ENCODE results near the gene EVI5L. TPM values are rescaled to one million over a fixed set of nuclear protein-coding genes. Genes with fewer than 3 reads are reported as not detected.
"Not testable (repeated sequence)": the region's sequence is repeated elsewhere in the genome, so short reads cannot be mapped to it uniquely, and the experiment has no call there.

Gene EVI5L
- total RNA-seq, 1 donor from 2014 or later: 4.4 TPM

GRCh38 chr19:7795555-7796161, 34.4 kb upstream of the EVI5L start:
- Mint-ChIP-seq H3K4me1 (ENCODE audit: low read depth) (peaks cover 11% of the 10 kb centered on the region), H3K4me3 (no peak overlapping the region), H3K27ac (no peak overlapping the region), H3K9me3 (no peaks in the 10 kb centered on the region), H3K36me3 (ENCODE audit: low read depth) (no peaks in the 10 kb centered on the region), H3K27me3 (ENCODE audit: insufficient read depth) (peaks cover 29% of the 10 kb centered on the region)
- DNase-seq (ENCODE audit: low spot score): no peak
- intact Hi-C loops (cut with micrococcal nuclease): loop anchor here (10.0 kb wide), 1 partner anchor 441 kb away; no protein-coding TSS in a partner anchor

GRCh38 chr19:7799640-7800355, 30.2 kb upstream of the EVI5L start:
- H3K27me3 Mint-ChIP-seq (ENCODE audit: insufficient read depth): peaks cover 36% of the 10 kb centered on the region
- peak; percentile 37 for DNase-seq (ENCODE audit: low spot score)
- peaks cover 11% of the 10 kb centered on the region for H3K4me1 Mint-ChIP-seq (ENCODE audit: low read depth)

GRCh38 chr19:7801020-7801570, 28.9 kb upstream of the EVI5L start:
- Mint-ChIP-seq H3K27me3 (ENCODE audit: insufficient read depth) (peaks cover 45% of the 10 kb centered on the region), H3K4me3 (no peak overlapping the region), H3K36me3 (ENCODE audit: low read depth) (peaks cover 3% of the 10 kb centered on the region), H3K9me3 (peaks cover 14% of the 10 kb centered on the region), H3K4me1 (ENCODE audit: low read depth) (peaks cover 11% of the 10 kb centered on the region), H3K27ac (no peak overlapping the region)
- no peak for DNase-seq (ENCODE audit: low spot score)
- intact Hi-C loops (cut with micrococcal nuclease): loop anchor here (10.0 kb wide), 1 partner anchor 606 kb away; no protein-coding TSS in a partner anchor

More at GRCh38 chr19:7799640-7800355, 30.2 kb upstream of the EVI5L start:
- intact Hi-C loops (cut with micrococcal nuclease): loop anchor here (1.0 to 10.0 kb wide), 6 partner anchors 8 to 605 kb away; no protein-coding TSS in a partner anchor
- peaks cover 14% of the 10 kb centered on the region for H3K9me3 Mint-ChIP-seq
- H3K27ac Mint-ChIP-seq: no peak overlapping the region
- H3K4me3 Mint-ChIP-seq: no peak overlapping the region
- H3K36me3 Mint-ChIP-seq (ENCODE audit: low read depth): peaks cover 3% of the 10 kb centered on the region

- intact Hi-C loops (cut with micrococcal nuclease): loop anchor here (10.0 kb wide), 1 partner anchor 611 kb away; no protein-coding TSS in a partner anchor
- Mint-ChIP-seq H3K4me3 (no peak overlapping the region), H3K9me3 (peaks cover 27% of the 10 kb centered on the region), H3K27ac (no peak overlapping the region), H3K36me3 (ENCODE audit: low read depth) (peaks cover 5% of the 10 kb centered on the region), H3K4me1 (ENCODE audit: low read depth) (peaks cover 9% of the 10 kb centered on the region), H3K27me3 (ENCODE audit: insufficient read depth) (peaks cover 31% of the 10 kb centered on the region)
- DNase-seq (ENCODE audit: low spot score): no peak
These were observed 23.8 kb upstream of the EVI5L start for GRCh38 chr19:7806234-7806633.

- intact Hi-C loops (cut with micrococcal nuclease): loop anchor here (1.0 to 10.0 kb wide), 5 partner anchors 8 to 612 kb away; no protein-coding TSS in a partner anchor
- H3K4me3 Mint-ChIP-seq: no peak overlapping the region
- H3K36me3 Mint-ChIP-seq (ENCODE audit: low read depth): peaks cover 7% of the 10 kb centered on the region
- no peak for DNase-seq (ENCODE audit: low spot score)
- peaks cover 32% of the 10 kb centered on the region for H3K9me3 Mint-ChIP-seq
- H3K27ac Mint-ChIP-seq: no peak overlapping the region
- H3K4me1 Mint-ChIP-seq (ENCODE audit: low read depth): peaks cover 9% of the 10 kb centered on the region
- H3K27me3 Mint-ChIP-seq (ENCODE audit: insufficient read depth): peaks cover 29% of the 10 kb centered on the region
These were observed 23.1 kb upstream of the EVI5L start for GRCh38 chr19:7806876-7807275.

GRCh38 chr19:7808108-7808507, 21.9 kb upstream of the EVI5L start:
- Mint-ChIP-seq H3K9me3 (peaks cover 29% of the 10 kb centered on the region), H3K27ac (no peak overlapping the region), H3K36me3 (ENCODE audit: low read depth) (peaks cover 5% of the 10 kb centered on the region), H3K27me3 (ENCODE audit: insufficient read depth) (peaks cover 20% of the 10 kb centered on the region), H3K4me3 (no peak overlapping the region), H3K4me1 (ENCODE audit: low read depth) (peaks cover 9% of the 10 kb centered on the region)
- no peak for DNase-seq (ENCODE audit: low spot score)
- intact Hi-C loops (cut with micrococcal nuclease): loop anchor here (10.0 kb wide), 1 partner anchor 613 kb away; no protein-coding TSS in a partner anchor

- Mint-ChIP-seq H3K9me3 (peaks cover 45% of the 10 kb centered on the region), H3K27ac (no peak overlapping the region), H3K4me3 (no peak overlapping the region), H3K36me3 (ENCODE audit: low read depth) (peaks cover 5% of the 10 kb centered on the region), H3K27me3 (ENCODE audit: insufficient read depth) (peaks cover 6% of the 10 kb centered on the region), H3K4me1 (ENCODE audit: low read depth) (peaks cover 22% of the 10 kb centered on the region)
- intact Hi-C loops (cut with micrococcal nuclease): no loop called here
- DNase-seq (ENCODE audit: low spot score): no peak
These were observed 18.0 kb upstream of the EVI5L start for GRCh38 chr19:7811989-7812388.

- H3K4me3 Mint-ChIP-seq: no peak overlapping the region
- peaks cover 5% of the 10 kb centered on the region for H3K36me3 Mint-ChIP-seq (ENCODE audit: low read depth)
- H3K27me3 Mint-ChIP-seq (ENCODE audit: insufficient read depth): peaks cover 11% of the 10 kb centered on the region
- peaks cover 19% of the 10 kb centered on the region for H3K4me1 Mint-ChIP-seq (ENCODE audit: low read depth)
- intact Hi-C loops (cut with micrococcal nuclease): no loop called here
- no peak for DNase-seq (ENCODE audit: low spot score)
- H3K27ac Mint-ChIP-seq: no peak overlapping the region
- peaks cover 51% of the 10 kb centered on the region for H3K9me3 Mint-ChIP-seq
These were observed 14.7 kb upstream of the EVI5L start for GRCh38 chr19:7815325-7815724.

- peaks cover 19% of the 10 kb centered on the region for H3K4me1 Mint-ChIP-seq (ENCODE audit: low read depth)
- intact Hi-C loops (cut with micrococcal nuclease); H3K36me3 Mint-ChIP-seq (ENCODE audit: low read depth); DNase-seq (ENCODE audit: low spot score); H3K27ac Mint-ChIP-seq; H3K4me3 Mint-ChIP-seq: not testable (repeated sequence)
- peaks cover 17% of the 10 kb centered on the region for H3K27me3 Mint-ChIP-seq (ENCODE audit: insufficient read depth)
- peaks cover 44% of the 10 kb centered on the region for H3K9me3 Mint-ChIP-seq
These were observed 14.0 kb upstream of the EVI5L start for GRCh38 chr19:7816040-7816439.

- Mint-ChIP-seq H3K9me3 (peaks cover 30% of the 10 kb centered on the region), H3K36me3 (ENCODE audit: low read depth) (no peaks in the 10 kb centered on the region), H3K27me3 (ENCODE audit: insufficient read depth) (peaks cover 22% of the 10 kb centered on the region), H3K4me3 (no peak overlapping the region), H3K27ac (no peak overlapping the region), H3K4me1 (ENCODE audit: low read depth) (peaks cover 19% of the 10 kb centered on the region)
- intact Hi-C loops (cut with micrococcal nuclease): no loop called here
- no peak for DNase-seq (ENCODE audit: low spot score)
These were observed 12.2 kb upstream of the EVI5L start for GRCh38 chr19:7817801-7818200.

GRCh38 chr19:7818806-7819205, 11.2 kb upstream of the EVI5L start:
- Mint-ChIP-seq H3K27ac (no peak overlapping the region), H3K4me3 (no peak overlapping the region), H3K9me3 (peaks cover 30% of the 10 kb centered on the region), H3K27me3 (ENCODE audit: insufficient read depth) (peaks cover 22% of the 10 kb centered on the region), H3K36me3 (ENCODE audit: low read depth) (no peaks in the 10 kb centered on the region), H3K4me1 (ENCODE audit: low read depth) (peaks cover 19% of the 10 kb centered on the region)
- intact Hi-C loops (cut with micrococcal nuclease): no loop called here
- DNase-seq (ENCODE audit: low spot score): no peak

GRCh38 chr19:7819337-7819736, 10.7 kb upstream of the EVI5L start:
- no peak for DNase-seq (ENCODE audit: low spot score)
- peaks cover 19% of the 10 kb centered on the region for H3K4me1 Mint-ChIP-seq (ENCODE audit: low read depth)
- H3K27ac Mint-ChIP-seq: no peak overlapping the region
- H3K36me3 Mint-ChIP-seq (ENCODE audit: low read depth): no peaks in the 10 kb centered on the region
- no peak overlapping the region for H3K4me3 Mint-ChIP-seq
- H3K27me3 Mint-ChIP-seq (ENCODE audit: insufficient read depth): peaks cover 22% of the 10 kb centered on the region
- intact Hi-C loops (cut with micrococcal nuclease): no loop called here
- peaks cover 27% of the 10 kb centered on the region for H3K9me3 Mint-ChIP-seq

GRCh38 chr19:7820588-7820987, 9.4 kb upstream of the EVI5L start:
- Mint-ChIP-seq H3K9me3 (peaks cover 27% of the 10 kb centered on the region), H3K27me3 (ENCODE audit: insufficient read depth) (peaks cover 23% of the 10 kb centered on the region), H3K36me3 (ENCODE audit: low read depth) (no peaks in the 10 kb centered on the region), H3K27ac (no peak overlapping the region), H3K4me3 (no peak overlapping the region), H3K4me1 (ENCODE audit: low read depth) (peaks cover 11% of the 10 kb centered on the region)
- no peak for DNase-seq (ENCODE audit: low spot score)
- intact Hi-C loops (cut with micrococcal nuclease): no loop called here
